Thyroid gland (tissue), 4 donors: ENCODE data around the gene WIPI1. TPM values are rescaled to one million over a fixed set of nuclear protein-coding genes. Genes with fewer than 3 reads are reported as not detected.

ENCODE experiments used
- DNase-seq, 2 donors: peaks; one replicate each; pipeline ENCODE4 v3.0.0-alpha.2; 2019
- H3K27ac ChIP-seq, 3 donors: fragments of 200-600 bp; sonication (generic); 1 replicate in 2 of 3; 2 replicates in 1 of 3; pipeline ENCODE4 v1.5.1; 2016 to 2019; ENCODE audit warnings: mild to moderate bottlenecking in 1 of 3, moderate library complexity in 1 of 3
- H3K27me3 ChIP-seq: fragments of 200-600 bp; sonication (generic); one replicate; pipeline ENCODE4 v1.5.1; 2019
- H3K36me3 ChIP-seq, 2 donors: fragments of 200-600 bp; sonication (generic); one replicate each; pipeline ENCODE4 v1.5.1; 2016 to 2019
- H3K4me1 ChIP-seq, 2 donors: fragments of 200-600 bp; sonication (generic); one replicate each; pipeline ENCODE4 v1.5.1; 2017 to 2019
- H3K4me3 ChIP-seq, 3 donors: fragments of 200-600 bp; sonication (generic); replicated peaks in 1 of 3; 1 replicate in 2 of 3; 2 replicates in 1 of 3; pipeline ENCODE4 v1.5.1; 2016; ENCODE audit warnings: mild to moderate bottlenecking in 1 of 3
- H3K9me3 ChIP-seq: fragments of 200-600 bp; sonication (generic); one replicate; pipeline ENCODE4 v1.5.1; 2017
- CTCF ChIP-seq, 6 experiments: fragments of 200-600 bp in 3 of 6; fragments of 450-650 bp in 3 of 6; sonication (generic) in 3 of 6; IDR thresholded peaks; one replicate each; pipeline ENCODE4 v1.5.1; 2016 to 2019; ENCODE audit warnings: antibody characterized with exemption in 6 of 6, mild to moderate bottlenecking in 2 of 6, inconsistent platforms in 1 of 6, moderate library complexity in 1 of 6
- POLR2A ChIP-seq, 2 donors: fragments of 450-650 bp; IDR thresholded peaks; one replicate each; pipeline ENCODE4 v1.6.1; 2017; ENCODE audit warnings: antibody characterized with exemption in 2 of 2, mild to moderate bottlenecking in 2 of 2, moderate library complexity in 1 of 2
- WGBS, 2 donors: methylation state at CpG; one replicate each; pipeline ENCODE4 v1.1.5; 2017; 5-methylcytosine and 5-hydroxymethylcytosine counted together
- intact Hi-C: fragments of 100-400 bp; cut with DNase I; formaldehyde crosslinking; loops from one replicate; pipeline ENCODE4 v1.15.1; 2023
- total RNA-seq, 4 donors: library from RNA; depleted of rRNA; stranded (reverse); fragments of >200 nt; gene quantifications; one replicate each; pipeline ENCODE4 v1.2.3, GENCODE V29; 2016

The WIPI1 gene
- total RNA-seq, 4 donors from 2014 or later = 50.0 to 89.8 (median 78.4) TPM

GRCh38 chr17:68452724-68453290 lies 4.5 kb downstream of the WIPI1 start:
- TF ChIP-seq CTCF (IDR thresholded peaks at IDR 0.05) = no peak
- no peak for TF ChIP-seq POLR2A (IDR thresholded peaks at IDR 0.05)
- H3K36me3 ChIP-seq = peaks cover 30 to 31% of the 10 kb centered on the region in 2 donors
- H3K27ac ChIP-seq = no peak overlapping the region
- peaks cover 5 to 10% of the 10 kb centered on the region in 2 donors for H3K4me1 ChIP-seq
- no peak overlapping the region for H3K4me3 ChIP-seq
- H3K27me3 ChIP-seq = no peaks in the 10 kb centered on the region
- H3K9me3 ChIP-seq = no peaks in the 10 kb centered on the region
- DNase-seq = no peak
- 79 to 83% methylated on average over 6 of the region's 6 CpGs for WGBS, 2 donors
- intact Hi-C loops = no loop called here

GRCh38 chr17:68451670-68452354 lies 5.5 kb downstream of the WIPI1 start:
- peaks cover 30 to 37% of the 10 kb centered on the region in 2 donors for H3K36me3 ChIP-seq
- peaks cover 5 to 10% of the 10 kb centered on the region in 2 donors for H3K4me1 ChIP-seq
- no peaks in the 10 kb centered on the region for H3K27me3 ChIP-seq
- no peak for DNase-seq
- no peaks in the 10 kb centered on the region for H3K9me3 ChIP-seq
- 92% methylated on average over 5 of the region's 5 CpGs for WGBS, 2 donors
- TF ChIP-seq POLR2A (IDR thresholded peaks at IDR 0.05) (no peak), CTCF (IDR thresholded peaks at IDR 0.05) (no peak)
- intact Hi-C loops = no loop called here
- H3K27ac ChIP-seq = no peak overlapping the region
- no peak overlapping the region for H3K4me3 ChIP-seq

GRCh38 chr17:68450801-68451200 lies 6.5 kb downstream of the WIPI1 start:
- TF ChIP-seq CTCF (IDR thresholded peaks at IDR 0.05) (no peak), POLR2A (IDR thresholded peaks at IDR 0.05) (no peak)
- no peak overlapping the region for H3K27ac ChIP-seq
- H3K36me3 ChIP-seq = peaks cover 30 to 37% of the 10 kb centered on the region in 2 donors
- 95 to 96% methylated on average over 12 to 14 of the region's 14 CpGs for WGBS, 2 donors
- intact Hi-C loops = no loop called here
- H3K27me3 ChIP-seq = no peaks in the 10 kb centered on the region
- H3K4me3 ChIP-seq = no peak overlapping the region
- no peak for DNase-seq
- peaks cover 0 to 2% of the 10 kb centered on the region in 2 donors for H3K4me1 ChIP-seq
- no peaks in the 10 kb centered on the region for H3K9me3 ChIP-seq

GRCh38 chr17:68450391-68450790 lies 6.9 kb downstream of the WIPI1 start:
- H3K27me3 ChIP-seq = no peaks in the 10 kb centered on the region
- DNase-seq = no peak
- peaks cover 30 to 37% of the 10 kb centered on the region in 2 donors for H3K36me3 ChIP-seq
- TF ChIP-seq POLR2A (IDR thresholded peaks at IDR 0.05) = no peak
- no peak for TF ChIP-seq CTCF (IDR thresholded peaks at IDR 0.05)
- H3K27ac ChIP-seq = no peak overlapping the region
- no peaks in the 10 kb centered on the region for H3K4me1 ChIP-seq
- no peak overlapping the region for H3K4me3 ChIP-seq
- H3K9me3 ChIP-seq = no peaks in the 10 kb centered on the region
- 83 to 84% methylated on average over 8 of the region's 8 CpGs for WGBS, 2 donors
- intact Hi-C loops = no loop called here

- no peak for DNase-seq
- WGBS, 2 donors = 94 to 95% methylated on average over 13 of the region's 13 CpGs
- intact Hi-C loops = no loop called here
- TF ChIP-seq POLR2A (IDR thresholded peaks at IDR 0.05) = no peak
- TF ChIP-seq CTCF (IDR thresholded peaks at IDR 0.05) = no peak
- H3K4me1 ChIP-seq = no peaks in the 10 kb centered on the region
- H3K36me3 ChIP-seq = peaks cover 32 to 37% of the 10 kb centered on the region in 2 donors
- no peak overlapping the region for H3K27ac ChIP-seq
- H3K9me3 ChIP-seq = no peaks in the 10 kb centered on the region
- no peak overlapping the region for H3K4me3 ChIP-seq
- H3K27me3 ChIP-seq = no peaks in the 10 kb centered on the region
Measured at GRCh38 chr17:68449021-68449739, 8.1 kb downstream of the WIPI1 start.
